DMS79 treated with DMSO at 0.1 percent for 48 hours (cell line): ENCODE results near the gene NAV1.
A peak's percentile ranks its signal among the peaks of the same experiment; 100 is the strongest.

Source experiments
- DNase-seq: peaks from one replicate; lab custom pipeline; 2025; lab: John Stamatoyannopoulos, UW

The NAV1 gene

DNA sequence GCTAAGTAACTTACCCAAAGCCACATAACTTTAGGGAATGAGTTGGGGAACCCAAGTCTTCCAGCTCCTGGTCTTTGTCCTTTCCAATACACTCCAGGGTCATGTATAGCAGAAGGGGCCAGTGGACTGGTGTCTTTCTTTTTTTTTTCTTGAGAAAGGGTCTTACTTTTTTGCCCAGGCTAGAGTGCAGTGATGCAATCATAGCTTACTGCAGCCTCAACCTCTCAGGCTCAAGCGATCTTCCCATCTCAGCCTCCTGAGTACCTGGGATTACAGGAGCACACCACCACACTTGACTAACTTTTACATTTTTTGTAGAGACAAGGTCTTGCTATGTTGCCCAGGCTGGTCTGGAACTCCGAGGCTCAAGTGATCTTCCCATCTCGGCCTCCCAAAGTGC lies 12.2 kb downstream of the NAV1 start:
- no peak for DNase-seq

- DNase-seq: no peak
Measured at GRCh38 chr1:201551877-201552731, 13.2 kb downstream of the NAV1 start.

- DNase-seq: no peak
Measured at GRCh38 chr1:201552941-201553351, 14.0 kb downstream of the NAV1 start.

DNA sequence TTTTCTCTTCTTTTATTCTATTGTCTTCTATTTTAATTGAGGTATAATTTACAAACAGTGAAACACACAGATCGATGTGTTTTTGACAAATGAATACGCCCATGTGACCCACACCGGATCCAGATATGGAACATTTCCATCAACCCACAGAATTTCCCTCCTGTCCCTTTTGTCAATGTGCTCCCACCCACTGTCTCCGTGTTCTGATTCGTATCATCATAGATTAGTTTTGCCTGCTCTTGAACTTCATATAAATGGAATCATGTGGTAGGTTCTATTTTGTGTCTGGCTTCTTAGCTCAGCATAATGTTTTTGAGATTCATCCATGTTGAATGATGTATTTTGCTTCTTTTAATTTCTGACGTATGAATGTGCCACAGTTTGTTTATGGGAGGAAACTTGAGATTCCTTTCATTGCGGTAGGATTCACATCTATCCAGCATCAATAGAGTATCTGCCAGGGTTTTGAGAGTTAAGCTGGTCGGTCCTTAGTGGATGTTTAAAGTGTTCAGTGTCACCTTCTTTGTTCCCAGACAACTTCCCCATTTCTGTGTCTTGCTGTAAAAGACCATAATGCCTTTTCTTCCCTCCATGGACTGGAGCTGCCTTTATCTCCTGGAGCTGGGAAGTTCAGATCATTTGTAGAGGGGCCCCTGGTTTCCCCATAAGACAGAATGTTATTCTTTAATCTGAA lies 14.7 kb downstream of the NAV1 start:
- no peak for DNase-seq

GRCh38 chr1:201554190-201554600 lies 15.3 kb downstream of the NAV1 start:
- DNase-seq: no peak

DNA sequence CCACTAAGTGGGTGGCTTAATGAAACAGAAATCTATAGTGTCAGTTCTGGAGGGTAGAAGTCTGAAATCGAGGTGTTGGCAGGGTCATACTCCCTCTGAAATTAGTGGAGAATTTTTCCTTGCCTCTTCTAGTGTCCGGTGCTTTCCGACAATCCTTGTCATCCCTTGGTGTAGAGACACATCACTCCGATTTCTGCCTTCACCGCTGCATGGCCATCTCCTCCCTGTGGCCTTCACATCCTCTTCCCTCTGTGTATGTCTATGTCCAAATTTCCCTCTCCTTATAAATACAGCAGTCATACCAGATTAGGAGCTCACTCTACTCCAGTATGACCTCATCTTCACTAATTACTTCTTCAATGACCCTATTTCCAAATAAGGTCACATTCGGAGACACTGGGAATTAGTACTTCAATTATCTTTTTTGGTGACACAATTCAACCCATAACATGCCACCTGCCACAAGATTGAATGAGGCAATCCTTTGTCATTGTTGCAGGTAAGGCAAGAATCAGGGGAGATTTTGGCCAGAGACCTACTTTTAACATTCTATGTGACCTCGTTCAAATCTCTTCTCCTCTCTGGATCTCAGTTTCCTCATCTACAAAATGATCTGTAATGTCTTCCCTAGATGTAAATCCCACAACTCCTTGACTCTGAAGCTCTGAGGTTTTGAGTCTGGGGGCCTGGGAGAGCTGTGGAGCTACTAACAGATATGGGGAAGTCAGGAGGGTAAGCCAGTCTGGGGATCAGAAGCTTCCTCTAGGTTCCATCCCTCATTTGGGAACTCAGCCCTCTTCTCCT lies 16.1 kb downstream of the NAV1 start:
- DNase-seq: no peak

DNA sequence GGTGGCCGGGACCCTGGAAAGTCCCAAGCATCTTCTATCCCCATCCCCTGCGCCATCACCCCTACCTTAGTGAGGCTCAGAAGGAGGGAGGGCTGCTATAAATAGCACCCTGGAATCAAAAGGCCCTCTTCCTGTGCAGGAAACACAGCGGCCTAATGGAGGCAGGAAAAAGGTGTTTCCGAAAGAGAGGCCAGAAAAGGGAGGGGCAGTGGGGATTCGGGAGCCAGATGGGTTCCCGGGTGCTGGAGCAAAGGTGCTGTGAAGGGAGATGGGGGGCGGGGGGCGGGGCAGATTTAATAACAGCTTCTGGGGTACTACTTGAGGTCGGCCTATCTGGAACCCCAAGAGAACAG lies 16.6 kb downstream of the NAV1 start:
- DNase-seq: no peak

GRCh38 chr1:201556841-201557571 lies 18.1 kb downstream of the NAV1 start:
- DNase-seq: no peak

DNA sequence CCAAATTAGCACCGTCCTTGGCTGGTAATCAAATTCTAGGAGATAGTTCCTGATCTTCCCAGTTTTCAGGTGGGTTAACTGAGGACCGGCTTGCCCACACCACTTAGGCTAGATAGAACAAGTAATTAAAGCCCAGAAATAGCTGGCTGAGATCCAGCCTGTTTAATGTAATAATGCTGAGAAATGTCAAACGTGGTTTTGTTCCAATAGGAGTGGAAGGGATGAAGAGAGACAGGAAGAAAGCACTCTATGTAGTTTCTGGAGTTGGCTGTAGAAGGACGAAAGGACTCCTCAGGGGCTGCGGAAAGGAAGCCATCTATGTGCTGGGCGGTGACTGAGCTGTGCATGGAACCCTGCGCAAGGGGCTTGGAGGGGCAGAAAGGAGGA lies 18.6 kb downstream of the NAV1 start:
- no peak for DNase-seq

DNA sequence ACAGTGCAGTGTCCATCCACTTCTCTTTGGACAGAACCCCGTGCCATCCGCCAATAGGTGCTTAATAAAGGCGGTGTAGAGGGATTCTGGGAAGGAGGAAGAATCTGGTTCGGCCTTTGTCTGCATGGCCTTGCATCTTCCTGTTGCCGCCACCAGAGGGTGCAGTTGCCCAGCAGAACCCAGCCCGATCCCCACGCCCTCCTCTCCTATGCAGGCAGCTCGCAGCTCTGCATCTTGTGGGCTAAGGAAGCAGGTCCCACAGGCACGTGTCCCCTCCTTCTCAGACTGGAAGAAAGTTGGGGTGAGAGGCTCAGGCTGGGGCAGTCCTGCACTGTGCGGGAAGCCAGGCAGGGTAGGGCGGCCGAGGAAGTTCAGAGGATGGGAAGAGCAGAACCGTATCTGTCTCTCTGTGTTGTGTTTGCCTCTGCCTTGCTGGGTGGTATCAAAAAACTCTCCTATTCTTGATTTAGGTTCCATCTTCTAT lies 20.8 kb downstream of the NAV1 start:
- peak; percentile 60 for DNase-seq

DNA sequence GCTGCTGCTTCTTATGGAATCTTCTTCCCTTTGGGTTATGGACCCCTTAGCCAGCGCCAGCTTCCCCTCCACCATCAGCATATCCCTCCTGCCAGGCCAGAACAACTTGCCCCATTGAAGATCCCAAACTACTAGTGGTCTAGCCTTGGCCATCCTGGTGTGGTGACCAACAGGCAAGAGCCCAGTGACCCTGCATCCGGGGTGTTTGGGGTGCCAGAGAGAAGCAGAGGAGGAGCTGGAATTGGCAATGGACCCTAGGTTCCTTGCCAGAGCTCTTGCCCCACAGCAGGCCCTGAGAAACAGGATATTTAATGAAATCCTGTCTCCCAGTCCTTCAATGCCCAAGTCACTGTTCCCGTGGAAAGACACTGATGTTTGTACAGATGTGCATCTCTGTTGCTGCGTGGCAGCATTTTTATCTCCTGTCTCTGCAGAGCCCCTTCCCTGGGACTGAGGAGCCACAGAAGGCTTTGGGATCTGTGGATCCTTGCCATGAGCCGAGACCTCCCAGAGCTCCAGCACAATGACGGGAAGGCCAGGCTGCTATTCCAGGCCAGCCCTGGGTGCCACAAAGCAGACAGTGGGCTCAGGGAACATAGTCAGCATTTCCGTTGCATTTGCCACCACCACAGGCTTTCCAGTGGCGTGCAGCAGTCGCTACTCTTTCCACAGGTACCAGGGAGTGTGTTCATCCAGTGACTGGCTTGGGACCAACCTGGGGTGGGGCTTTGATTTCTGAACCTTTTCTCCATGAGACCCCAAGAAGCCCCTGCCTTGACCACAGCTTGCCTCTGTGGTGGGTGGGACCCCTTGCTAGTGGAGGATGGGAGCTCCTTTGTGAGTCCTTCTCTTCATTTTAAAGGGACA lies 21.6 kb downstream of the NAV1 start:
- DNase-seq: no peak

DNA sequence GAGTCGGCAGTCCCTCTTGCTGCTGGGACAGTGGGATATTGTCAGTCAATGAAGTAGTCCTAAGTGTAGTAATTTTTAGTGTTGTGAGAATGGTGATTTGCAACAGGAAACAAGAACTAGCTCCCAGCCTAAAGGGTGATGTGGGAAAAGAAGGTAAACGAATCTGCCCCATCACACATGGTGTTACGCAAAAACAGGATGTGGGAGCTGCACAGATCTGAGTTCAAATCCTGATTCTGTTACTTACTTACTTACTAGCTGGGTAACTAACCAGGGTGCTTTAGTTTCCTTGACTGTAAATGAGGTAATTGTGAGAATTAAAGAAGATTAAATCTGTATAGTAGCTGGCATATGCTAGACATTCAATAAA lies 22.3 kb downstream of the NAV1 start:
- no peak for DNase-seq

DNA sequence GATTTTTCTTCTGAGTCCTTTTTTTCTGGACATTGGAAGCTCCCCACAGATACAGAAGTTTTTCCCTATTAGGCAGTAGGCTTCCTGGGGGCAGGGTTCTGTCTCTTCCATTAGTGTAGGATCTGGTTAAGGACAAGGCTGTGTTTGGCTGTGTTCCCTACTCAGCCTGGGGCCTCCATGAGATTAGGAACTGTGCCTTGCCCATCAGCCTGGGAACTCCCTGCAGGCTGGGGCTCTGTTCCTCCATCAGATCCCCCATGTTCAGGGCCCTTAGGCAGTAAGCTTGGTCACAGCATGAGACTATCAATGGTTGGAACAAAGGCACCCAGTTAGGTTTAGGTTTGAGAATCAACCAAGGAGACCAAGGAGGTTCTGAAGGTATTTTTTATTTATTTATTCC lies 22.7 kb downstream of the NAV1 start:
- no peak for DNase-seq

DNA sequence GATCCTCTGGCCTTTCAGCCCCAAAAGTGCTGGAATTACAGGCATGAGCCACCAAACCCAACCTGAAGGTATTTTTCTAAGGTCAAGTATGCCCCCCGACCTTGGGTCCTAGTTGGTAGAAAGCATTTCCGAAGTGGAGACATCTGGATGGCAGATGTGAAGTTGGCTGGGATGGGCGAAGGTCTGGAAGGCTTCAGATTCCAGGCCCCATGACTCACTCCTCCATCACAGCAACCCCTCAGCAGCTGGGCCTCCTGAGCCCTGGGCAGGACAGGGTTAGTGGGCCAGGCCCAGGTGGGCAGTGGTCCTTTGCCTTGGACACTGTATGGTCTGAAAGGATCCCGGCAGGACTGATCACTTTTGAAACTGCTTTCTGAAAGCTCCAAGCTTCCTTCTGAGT lies 23.3 kb downstream of the NAV1 start:
- DNase-seq: no peak

GRCh38 chr1:201562659-201563405 lies 23.9 kb downstream of the NAV1 start:
- DNase-seq: no peak

- DNase-seq: no peak
Measured at GRCh38 chr1:201563406-201563780, 24.5 kb downstream of the NAV1 start.

DNA sequence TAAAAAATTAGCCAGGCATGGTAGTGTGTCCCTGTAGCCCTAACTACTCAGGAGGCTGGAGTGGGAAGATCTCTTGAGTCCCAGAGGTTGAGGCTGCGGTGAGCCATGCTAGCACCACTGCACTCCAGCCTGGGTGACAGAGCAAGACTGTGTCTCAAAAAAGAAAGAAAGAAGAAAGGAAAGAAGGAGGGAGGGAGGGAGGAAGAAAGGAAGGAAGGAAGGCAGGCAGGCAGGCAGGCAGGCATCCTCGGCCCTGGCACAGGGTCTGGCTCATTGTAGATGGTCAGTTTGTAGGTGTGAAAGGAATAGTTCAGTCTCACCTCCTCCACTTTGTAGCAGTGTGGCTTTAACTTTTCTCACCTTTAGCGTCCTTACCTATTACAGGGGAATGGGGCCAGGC lies 25.0 kb downstream of the NAV1 start:
- DNase-seq: no peak

- DNase-seq: no peak
Measured at GRCh38 chr1:201565024-201565730, 26.2 kb downstream of the NAV1 start.

- no peak for DNase-seq
Measured at GRCh38 chr1:201565771-201566528, 27.0 kb downstream of the NAV1 start.
